Measurements from ENCODE around the gene BTNL3.
"Not testable (repeated sequence)": the region's sequence is repeated elsewhere in the genome, so short reads cannot be mapped to it uniquely, and the experiment has no call there.

BTNL3 gene

DNA sequence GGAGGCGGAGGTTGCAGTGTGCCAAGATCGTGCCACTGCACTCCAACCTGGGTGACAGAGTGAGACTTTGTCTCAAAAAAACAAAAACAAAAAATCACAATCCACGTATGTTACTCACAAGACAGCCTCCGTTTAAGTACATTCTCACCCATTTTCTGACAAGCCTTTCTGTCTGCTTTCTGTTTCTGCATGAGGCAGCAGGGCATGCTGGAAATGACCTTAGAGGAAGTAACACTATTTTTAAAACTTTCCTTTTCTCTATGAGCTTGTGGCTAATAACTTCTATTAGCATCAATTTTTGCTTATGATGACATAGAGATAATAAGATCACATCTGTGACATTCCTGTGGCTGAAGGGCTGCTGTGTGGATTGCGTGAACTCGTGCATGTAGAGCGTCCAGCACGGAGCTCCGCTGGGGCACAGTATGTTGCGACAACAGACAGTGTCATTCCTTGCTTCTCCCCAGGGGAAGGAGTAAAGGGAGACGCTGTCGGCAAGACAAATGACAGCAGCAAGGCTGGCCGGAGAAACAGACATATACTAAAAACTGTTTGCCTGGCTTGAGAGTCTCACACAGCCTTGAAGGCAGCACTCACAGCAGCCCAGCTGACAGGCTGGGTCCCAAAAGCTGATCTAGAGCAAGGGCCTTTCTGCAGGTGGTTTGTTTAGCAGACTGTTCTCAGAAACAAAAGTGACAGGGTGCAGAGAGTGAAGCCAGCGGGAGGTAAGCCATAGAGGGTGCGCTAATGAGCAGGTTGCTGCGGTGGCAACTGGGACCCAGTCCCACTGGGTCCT lies 1.6 kb downstream of the BTNL3 start:
- no peak overlapping the region for H3K4me3 ChIP-seq (ENCODE audit: low read depth, low read length)
- peak; percentile 0 for DNase-seq (ENCODE audit: low read depth)
- no peak for TF ChIP-seq CTCF (conservative IDR thresholded peaks at IDR 0.05; ENCODE audit: low read depth, low read length)

- H3K4me3 ChIP-seq (ENCODE audit: low read depth, low read length): no peak overlapping the region
- TF ChIP-seq CTCF (conservative IDR thresholded peaks at IDR 0.05; ENCODE audit: low read depth, low read length): no peak
- no peak for DNase-seq (ENCODE audit: low read depth)
Observed at GRCh38 chr5:180990882-180991242, 2.2 kb downstream of the BTNL3 start.

GRCh38 chr5:181001947-181002346 lies 13.3 kb downstream of the BTNL3 start:
- TF ChIP-seq CTCF (conservative IDR thresholded peaks at IDR 0.05; ENCODE audit: low read depth, low read length): no peak
- DNase-seq (ENCODE audit: low read depth): no peak
- no peak overlapping the region for H3K4me3 ChIP-seq (ENCODE audit: low read depth, low read length)

DNA sequence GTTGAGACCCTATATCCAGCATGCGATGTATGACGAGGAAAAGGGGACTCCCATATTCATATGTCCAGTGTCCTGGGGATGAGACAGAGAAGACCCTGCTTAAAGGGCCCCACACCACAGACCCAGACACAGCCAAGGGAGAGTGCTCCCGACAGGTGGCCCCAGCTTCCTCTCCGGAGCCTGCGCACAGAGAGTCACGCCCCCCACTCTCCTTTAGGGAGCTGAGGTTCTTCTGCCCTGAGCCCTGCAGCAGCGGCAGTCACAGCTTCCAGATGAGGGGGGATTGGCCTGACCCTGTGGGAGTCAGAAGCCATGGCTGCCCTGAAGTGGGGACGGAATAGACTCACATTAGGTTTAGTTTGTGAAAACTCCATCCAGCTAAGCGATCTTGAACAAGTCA lies 17.1 kb downstream of the BTNL3 start:
- no peak for DNase-seq (ENCODE audit: low read depth)
- no peak for TF ChIP-seq CTCF (conservative IDR thresholded peaks at IDR 0.05; ENCODE audit: low read depth, low read length)
- no peak overlapping the region for H3K4me3 ChIP-seq (ENCODE audit: low read depth, low read length)

DNA sequence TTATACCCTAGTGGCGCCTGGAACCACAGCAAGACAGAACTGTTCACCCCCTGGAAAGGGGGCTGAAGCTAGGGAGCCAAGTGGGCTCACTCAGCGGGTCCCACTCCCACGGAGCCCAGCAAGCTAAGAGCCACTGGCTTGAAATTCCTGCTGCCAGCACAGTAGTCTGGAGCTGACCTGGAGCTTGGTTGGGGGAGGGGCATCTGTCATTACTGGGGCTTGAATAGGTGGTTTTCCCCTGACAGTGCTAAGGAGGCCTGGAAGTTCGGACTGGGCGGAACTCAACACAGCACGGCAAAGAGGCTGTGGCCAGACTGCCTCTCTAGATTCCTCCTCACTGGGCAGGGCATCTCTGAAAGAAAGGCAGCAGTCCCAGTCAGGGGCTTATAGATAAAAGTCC lies 19.5 kb downstream of the BTNL3 start:
- TF ChIP-seq CTCF (conservative IDR thresholded peaks at IDR 0.05; ENCODE audit: low read depth, low read length): no peak
- DNase-seq (ENCODE audit: low read depth): no peak
- no peak overlapping the region for H3K4me3 ChIP-seq (ENCODE audit: low read depth, low read length)

DNA sequence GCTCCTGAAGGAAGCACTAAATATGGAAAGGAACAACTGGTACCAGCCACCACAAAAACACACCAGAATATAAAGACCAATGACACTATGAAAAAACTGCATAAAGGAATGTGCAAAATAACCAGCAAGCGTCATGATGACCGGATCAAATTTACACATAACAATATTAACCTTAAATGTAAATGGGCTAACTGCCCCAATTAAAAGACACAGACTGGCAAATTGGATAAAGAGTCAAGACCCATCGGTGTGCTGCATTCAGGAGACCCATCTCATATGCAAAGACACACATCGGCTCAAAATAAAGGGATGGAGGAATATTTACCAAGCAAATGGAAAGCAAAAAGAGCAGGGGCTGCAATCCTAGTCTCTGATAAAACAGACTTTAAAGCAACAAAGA lies 21.4 kb downstream of the BTNL3 start:
- not testable (repeated sequence) for H3K4me3 ChIP-seq (ENCODE audit: low read depth, low read length); DNase-seq (ENCODE audit: low read depth)

GRCh38 chr5:181014654-181015053 lies 26.0 kb downstream of the BTNL3 start:
- not testable (repeated sequence) for DNase-seq (ENCODE audit: low read depth); H3K4me3 ChIP-seq (ENCODE audit: low read depth, low read length)

DNA sequence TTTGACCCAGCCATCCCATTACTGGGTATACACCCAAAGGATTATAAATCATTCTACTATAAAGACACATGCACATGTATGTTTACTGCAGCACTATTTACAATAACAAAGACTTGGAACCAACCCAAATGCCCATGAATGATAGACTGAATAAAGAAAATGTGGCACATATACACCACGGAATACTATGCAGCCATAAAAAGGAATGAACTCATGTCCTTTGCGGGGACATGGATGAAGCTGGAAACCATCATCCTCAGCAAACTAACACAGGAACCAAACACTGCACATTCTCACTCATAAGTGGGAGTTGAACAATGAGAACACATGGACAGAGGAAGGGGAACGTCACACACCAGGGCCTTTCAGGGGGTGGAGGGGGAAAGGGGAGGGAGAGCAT lies 28.8 kb downstream of the BTNL3 start:
- H3K4me3 ChIP-seq (ENCODE audit: low read depth, low read length); DNase-seq (ENCODE audit: low read depth): not testable (repeated sequence)

GRCh38 chr5:181020688-181021087 lies 32.0 kb downstream of the BTNL3 start:
- DNase-seq (ENCODE audit: low read depth): no peak
- no peak overlapping the region for H3K4me3 ChIP-seq (ENCODE audit: low read depth, low read length)
- no peak for TF ChIP-seq CTCF (conservative IDR thresholded peaks at IDR 0.05; ENCODE audit: low read depth, low read length)

All from choroid plexus epithelial cell (primary cell).